Heart left ventricle (tissue), 13 donors: ENCODE results near the gene LMAN2.

ENCODE experiments used
- POLR2A ChIP-seq, 2 donors: fragments of 450-650 bp; IDR thresholded peaks; one replicate each; pipeline ENCODE4 v1.6.1; 2017; ENCODE audit warnings: antibody characterized with exemption in 2 of 2, mild to moderate bottlenecking in 2 of 2, moderate library complexity in 2 of 2
- TF ChIP-seq, protein P1 (sequence below), 12 donors: fragments of 200-600 bp; sonication (generic) in 4 of 12; IDR thresholded peaks; one replicate each; pipeline versions ENCODE4 v1.5.0 to v1.8.0; 2018 to 2022; ENCODE audit warnings: antibody characterized with exemption in 12 of 12, mild to moderate bottlenecking in 5 of 12
- donor health status: ischemic (EF 13 %, LVEDD 7.1; RV severe dilation, severe dysfunction).
- donor health status: DM: no; HTN: yes; CAD: no.
- donor health status: DM: no; HTN: no; CAD: no.
- donor health status: ischemic (EF 25% LVEDD 6.9; RV normal size, moderate dysfunction).
- donor health status: ischemic (EF 25% LVEDD 5.7; RV mildly dilated, moderate dysfunction).
- donor health status: ischemic (EF 35%, LVEDD 5.7; RV mildly dilated, moderate dysfunction).
- donor health status: nonischemic (EF 11% LVEDD 7.7; RV severe dilation, severe dysfunction).
- donor health status: DM: yes; HTN: yes; CAD: no.
- donor health status: PGD.
- donor health status: ischemic (EF 29% LVEDD 5.4; RV normal size, mild dysfunction).
- donor health status: nonischemic (EF 23%, LVEDD 6.1; RV moderate dilation, normal function).

- no peak for TF ChIP-seq POLR2A (IDR thresholded peaks at IDR 0.05)
- TF ChIP-seq, protein P1, sequence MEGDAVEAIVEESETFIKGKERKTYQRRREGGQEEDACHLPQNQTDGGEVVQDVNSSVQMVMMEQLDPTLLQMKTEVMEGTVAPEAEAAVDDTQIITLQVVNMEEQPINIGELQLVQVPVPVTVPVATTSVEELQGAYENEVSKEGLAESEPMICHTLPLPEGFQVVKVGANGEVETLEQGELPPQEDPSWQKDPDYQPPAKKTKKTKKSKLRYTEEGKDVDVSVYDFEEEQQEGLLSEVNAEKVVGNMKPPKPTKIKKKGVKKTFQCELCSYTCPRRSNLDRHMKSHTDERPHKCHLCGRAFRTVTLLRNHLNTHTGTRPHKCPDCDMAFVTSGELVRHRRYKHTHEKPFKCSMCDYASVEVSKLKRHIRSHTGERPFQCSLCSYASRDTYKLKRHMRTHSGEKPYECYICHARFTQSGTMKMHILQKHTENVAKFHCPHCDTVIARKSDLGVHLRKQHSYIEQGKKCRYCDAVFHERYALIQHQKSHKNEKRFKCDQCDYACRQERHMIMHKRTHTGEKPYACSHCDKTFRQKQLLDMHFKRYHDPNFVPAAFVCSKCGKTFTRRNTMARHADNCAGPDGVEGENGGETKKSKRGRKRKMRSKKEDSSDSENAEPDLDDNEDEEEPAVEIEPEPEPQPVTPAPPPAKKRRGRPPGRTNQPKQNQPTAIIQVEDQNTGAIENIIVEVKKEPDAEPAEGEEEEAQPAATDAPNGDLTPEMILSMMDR (IDR thresholded peaks at IDR 0.05), result no peak
These were observed 46.5 kb upstream of the LMAN2 start for GRCh38 chr5:177397875-177398390.
